Natural killer cell (primary cell): ENCODE results near the gene WRNIP1. TPM values are rescaled to one million over a fixed set of nuclear protein-coding genes. Genes with fewer than 3 reads are reported as not detected.

Source experiments
- ATAC-seq, 3 donors: fragments of 150-1000 bp in 2 of 3; fragments of 200-7000 bp in 1 of 3; cut with Tn5 transposase; 1 replicate in 1 of 3; 2 replicates in 2 of 3; pipeline ENCODE4 v1.10.0; 2021; ENCODE audit warnings: mild to moderate bottlenecking in 2 of 3, moderate library complexity in 2 of 3
- DNase-seq, 2 donors: peaks; one replicate each; pipeline versions ENCODE4 v3.0.0 to v3.0.0-alpha.2; 2013 to 2021; ENCODE audit warnings: mixed read lengths in 1 of 2
- H3K27ac ChIP-seq: one replicate; pipeline ENCODE4 v1.5.1; 2013; ENCODE audit warnings: mild to moderate bottlenecking, low read length
- H3K27me3 ChIP-seq: one replicate; pipeline ENCODE4 v1.6.1; 2013; ENCODE audit warnings: low read length; ENCODE audit not compliant: control insufficient read depth, insufficient read depth
- H3K36me3 ChIP-seq: one replicate; pipeline ENCODE4 v1.6.1; 2013; ENCODE audit warnings: low read length; ENCODE audit not compliant: control insufficient read depth, insufficient read depth
- H3K4me1 ChIP-seq: one replicate; pipeline ENCODE4 v1.6.1; 2013; ENCODE audit warnings: low read length; ENCODE audit not compliant: control insufficient read depth, insufficient read depth
- H3K4me3 ChIP-seq: one replicate; pipeline ENCODE4 v1.5.1; 2013; ENCODE audit warnings: low read length
- H3K9me3 ChIP-seq: one replicate; pipeline ENCODE4 v1.6.1; 2013; ENCODE audit warnings: low read length; ENCODE audit not compliant: control insufficient read depth, insufficient read depth
- H3K27ac Mint-ChIP-seq, 2 donors: one replicate each; pipeline ENCODE4 v1.8.0; 2022; ENCODE audit warnings: mild to moderate bottlenecking in 2 of 2, mixed read lengths in 2 of 2, moderate library complexity in 1 of 2
- H3K27me3 Mint-ChIP-seq, 2 donors: one replicate each; pipeline ENCODE4 v1.8.0; 2022; ENCODE audit warnings: low read depth in 2 of 2, mixed read lengths in 2 of 2
- H3K36me3 Mint-ChIP-seq: one replicate; pipeline ENCODE4 v1.8.0; 2022; ENCODE audit warnings: mixed read lengths
- H3K4me1 Mint-ChIP-seq, 2 donors: one replicate each; pipeline ENCODE4 v1.8.0; 2022; ENCODE audit warnings: mixed read lengths in 2 of 2
- H3K4me3 Mint-ChIP-seq: one replicate; pipeline ENCODE4 v1.8.0; 2022; ENCODE audit warnings: mild to moderate bottlenecking, moderate library complexity, mixed read lengths
- H3K9me3 Mint-ChIP-seq, 2 donors: one replicate each; pipeline ENCODE4 v1.8.0; 2022; ENCODE audit warnings: mixed read lengths in 2 of 2
- WGBS: methylation state at CpG from one replicate; pipeline ENCODE4 v1.1.7; 2013; ENCODE audit warnings: missing lambda C conversion rate; ENCODE audit not compliant: insufficient coverage; 5-methylcytosine and 5-hydroxymethylcytosine counted together
- intact Hi-C: fragments of 100-400 bp; cut with micrococcal nuclease; formaldehyde crosslinking; loops from one replicate; pipeline ENCODE4 v1.14.2; 2022
- total RNA-seq, 4 donors: library from RNA; stranded (reverse); fragments of 120-200 nt in 1 of 4; gene quantifications; one replicate each; pipeline versions ENCODE4 v1.2.3 to v1.2.4, GENCODE V29; 2013 to 2022
- TF ChIP-seq, protein P1 (sequence below): fragments of 200-600 bp; IDR thresholded peaks from one replicate; pipeline ENCODE4 v1.8.0; 2022; ENCODE audit warnings: antibody characterized with exemption

Gene WRNIP1
- total RNA-seq, 3 donors from 2014 or later (not counting 1 experiment from before 2014, with no cell fraction given): 27.9 to 34.8 (median 30.5) TPM

GRCh38 chr6:2784930-2785329 is 19.7 kb downstream of the WRNIP1 start:
- H3K27ac ChIP-seq: no peak overlapping the region
- no peak overlapping the region for H3K4me3 ChIP-seq
- Mint-ChIP-seq H3K36me3 (no peaks in the 10 kb centered on the region), H3K27me3 (no peaks in the 10 kb centered on the region), H3K27ac (peak overlapping the region in 1 of 2 donors; percentile 69), H3K4me1 (peaks cover 23 to 28% of the 10 kb centered on the region in 2 donors), H3K4me3 (no peak overlapping the region), H3K9me3 (no peaks in the 10 kb centered on the region)
- H3K9me3 ChIP-seq: no peaks in the 10 kb centered on the region
- ATAC-seq: no peak
- peaks cover 4% of the 10 kb centered on the region for H3K4me1 ChIP-seq
- TF ChIP-seq, protein P1, sequence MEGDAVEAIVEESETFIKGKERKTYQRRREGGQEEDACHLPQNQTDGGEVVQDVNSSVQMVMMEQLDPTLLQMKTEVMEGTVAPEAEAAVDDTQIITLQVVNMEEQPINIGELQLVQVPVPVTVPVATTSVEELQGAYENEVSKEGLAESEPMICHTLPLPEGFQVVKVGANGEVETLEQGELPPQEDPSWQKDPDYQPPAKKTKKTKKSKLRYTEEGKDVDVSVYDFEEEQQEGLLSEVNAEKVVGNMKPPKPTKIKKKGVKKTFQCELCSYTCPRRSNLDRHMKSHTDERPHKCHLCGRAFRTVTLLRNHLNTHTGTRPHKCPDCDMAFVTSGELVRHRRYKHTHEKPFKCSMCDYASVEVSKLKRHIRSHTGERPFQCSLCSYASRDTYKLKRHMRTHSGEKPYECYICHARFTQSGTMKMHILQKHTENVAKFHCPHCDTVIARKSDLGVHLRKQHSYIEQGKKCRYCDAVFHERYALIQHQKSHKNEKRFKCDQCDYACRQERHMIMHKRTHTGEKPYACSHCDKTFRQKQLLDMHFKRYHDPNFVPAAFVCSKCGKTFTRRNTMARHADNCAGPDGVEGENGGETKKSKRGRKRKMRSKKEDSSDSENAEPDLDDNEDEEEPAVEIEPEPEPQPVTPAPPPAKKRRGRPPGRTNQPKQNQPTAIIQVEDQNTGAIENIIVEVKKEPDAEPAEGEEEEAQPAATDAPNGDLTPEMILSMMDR: no peak
- intact Hi-C loops: no loop called here
- H3K27me3 ChIP-seq: no peaks in the 10 kb centered on the region
- H3K36me3 ChIP-seq: peaks cover 43% of the 10 kb centered on the region
- no peak for DNase-seq
- WGBS: 94% methylated on average over 7 of the region's 7 CpGs

DNA sequence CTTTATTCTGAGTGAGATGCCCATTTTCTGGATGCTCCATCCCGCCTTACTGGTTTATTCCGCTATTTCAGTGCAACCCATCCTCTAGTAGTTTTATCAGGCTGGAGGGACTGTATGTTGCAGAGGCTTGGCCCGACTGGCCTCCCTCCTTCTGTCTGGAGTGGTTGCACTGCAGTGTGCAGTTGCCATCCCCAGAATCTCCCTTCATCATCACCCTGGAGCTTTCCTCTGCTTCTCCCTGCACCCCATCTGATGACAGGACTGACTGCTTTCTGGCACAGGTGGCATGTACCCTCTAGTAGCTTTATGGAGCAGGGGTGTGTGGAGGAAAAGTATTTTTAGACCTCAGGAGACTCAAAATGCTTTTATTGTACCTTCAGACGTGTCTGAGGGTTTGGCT is 21.1 kb downstream of the WRNIP1 start:
- peaks cover 28 to 36% of the 10 kb centered on the region in 2 donors for H3K4me1 Mint-ChIP-seq
- Histone ChIP-seq H3K4me3 (no peak overlapping the region), H3K27ac (no peak overlapping the region), H3K9me3 (no peaks in the 10 kb centered on the region), H3K4me1 (peaks cover 9% of the 10 kb centered on the region), H3K27me3 (no peaks in the 10 kb centered on the region), H3K36me3 (peaks cover 35% of the 10 kb centered on the region)
- no peak overlapping the region for H3K4me3 Mint-ChIP-seq
- DNase-seq (no peak), ATAC-seq (no peak)
- H3K36me3 Mint-ChIP-seq: no peaks in the 10 kb centered on the region
- TF ChIP-seq, protein P1: no peak
- no peaks in the 10 kb centered on the region for H3K27me3 Mint-ChIP-seq
- WGBS: 68% methylated on average over 4 of the region's 4 CpGs
- no peaks in the 10 kb centered on the region for H3K9me3 Mint-ChIP-seq
- no peak overlapping the region for H3K27ac Mint-ChIP-seq
- intact Hi-C loops: no loop called here

DNA sequence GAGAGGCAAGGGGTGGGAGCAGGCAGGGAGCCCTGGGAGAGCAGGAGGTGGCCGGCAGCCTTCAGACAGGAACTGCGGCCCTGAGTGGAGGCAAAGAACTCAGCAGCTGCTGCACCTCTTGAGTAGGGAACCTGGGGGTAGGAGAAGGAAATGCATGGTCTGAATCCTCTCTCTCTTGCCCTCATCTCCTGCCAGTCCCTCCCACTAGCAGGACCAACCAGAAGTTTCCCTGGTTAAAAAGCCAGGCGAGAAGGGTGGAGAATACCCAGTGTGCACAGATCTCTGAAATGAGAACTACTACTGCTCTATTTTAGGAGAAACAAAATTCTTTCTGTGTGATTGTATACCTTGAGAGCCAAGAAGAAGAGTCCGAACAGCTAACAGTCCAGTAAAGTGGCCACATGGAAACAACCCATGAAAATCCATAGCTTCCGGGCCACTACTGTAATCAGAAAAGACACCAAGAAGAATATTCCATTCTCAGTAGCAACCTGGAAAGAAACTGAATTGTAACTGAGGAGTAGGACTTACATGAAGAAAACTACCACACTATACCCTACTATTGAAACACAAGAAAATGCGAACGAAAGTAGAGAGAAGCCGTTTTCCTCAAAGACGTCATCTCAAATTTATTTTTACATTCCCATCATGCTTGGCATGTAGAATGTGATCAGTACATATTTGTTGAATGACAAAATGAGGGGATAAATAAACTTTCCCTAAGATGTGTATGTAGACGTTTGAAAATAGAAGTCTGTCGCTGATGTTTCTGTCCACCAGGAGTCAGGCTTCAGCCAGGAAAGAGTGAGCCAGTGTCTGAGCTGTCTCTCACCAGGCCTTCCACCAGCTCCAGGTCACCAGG is 25.6 kb downstream of the WRNIP1 start:
- Histone ChIP-seq H3K4me1 (peaks cover 46% of the 10 kb centered on the region), H3K36me3 (peaks cover 5% of the 10 kb centered on the region), H3K4me3 (no peak overlapping the region), H3K9me3 (no peaks in the 10 kb centered on the region), H3K27ac (peak overlapping the region; percentile 17), H3K27me3 (no peaks in the 10 kb centered on the region)
- H3K4me1 Mint-ChIP-seq: peaks cover 47 to 50% of the 10 kb centered on the region in 2 donors
- H3K27ac Mint-ChIP-seq: peak overlapping the region; percentile 93 to 94
- intact Hi-C loops: loop anchor here (1.0 to 10.0 kb wide), 6 partner anchors 51 to 264 kb away; no protein-coding TSS in a partner anchor
- DNase-seq (peak; percentile 46 to 75), ATAC-seq (peak; percentile 71 to 81 (median 76))
- H3K4me3 Mint-ChIP-seq: peak overlapping the region; percentile 85
- TF ChIP-seq, protein P1: peak; percentile 79
- H3K9me3 Mint-ChIP-seq: no peaks in the 10 kb centered on the region
- 59% methylated on average over 6 of the region's 11 CpGs for WGBS
- H3K36me3 Mint-ChIP-seq: no peaks in the 10 kb centered on the region
- H3K27me3 Mint-ChIP-seq: no peaks in the 10 kb centered on the region
